Thyroid gland (tissue), 4 donors: Measurements from ENCODE around the gene DFFB. TPM values are rescaled to one million over a fixed set of nuclear protein-coding genes. Genes with fewer than 3 reads are reported as not detected.
A peak's percentile ranks its signal among the peaks of the same experiment; 100 is the strongest.

Source experiments
- DNase-seq, 2 donors: peaks; one replicate each; pipeline ENCODE4 v3.0.0-alpha.2; 2019
- H3K27ac ChIP-seq, 3 donors: fragments of 200-600 bp; sonication (generic); 1 replicate in 2 of 3; 2 replicates in 1 of 3; pipeline ENCODE4 v1.5.1; 2016 to 2019; ENCODE audit warnings: mild to moderate bottlenecking in 1 of 3, moderate library complexity in 1 of 3
- H3K27me3 ChIP-seq: fragments of 200-600 bp; sonication (generic); one replicate; pipeline ENCODE4 v1.5.1; 2019
- H3K36me3 ChIP-seq, 2 donors: fragments of 200-600 bp; sonication (generic); one replicate each; pipeline ENCODE4 v1.5.1; 2016 to 2019
- H3K4me1 ChIP-seq, 2 donors: fragments of 200-600 bp; sonication (generic); one replicate each; pipeline ENCODE4 v1.5.1; 2017 to 2019
- H3K4me3 ChIP-seq, 3 donors: fragments of 200-600 bp; sonication (generic); replicated peaks in 1 of 3; 1 replicate in 2 of 3; 2 replicates in 1 of 3; pipeline ENCODE4 v1.5.1; 2016; ENCODE audit warnings: mild to moderate bottlenecking in 1 of 3
- H3K9me3 ChIP-seq: fragments of 200-600 bp; sonication (generic); one replicate; pipeline ENCODE4 v1.5.1; 2017
- POLR2A ChIP-seq, 2 donors: fragments of 450-650 bp; IDR thresholded peaks; one replicate each; pipeline ENCODE4 v1.6.1; 2017; ENCODE audit warnings: antibody characterized with exemption in 2 of 2, mild to moderate bottlenecking in 2 of 2, moderate library complexity in 1 of 2
- WGBS, 2 donors: methylation state at CpG; one replicate each; pipeline ENCODE4 v1.1.5; 2017; 5-methylcytosine and 5-hydroxymethylcytosine counted together
- intact Hi-C: fragments of 100-400 bp; cut with DNase I; formaldehyde crosslinking; loops from one replicate; pipeline ENCODE4 v1.15.1; 2023
- total RNA-seq, 4 donors: library from RNA; depleted of rRNA; stranded (reverse); fragments of >200 nt; gene quantifications; one replicate each; pipeline ENCODE4 v1.2.3, GENCODE V29; 2016
- TF ChIP-seq, protein P1 (sequence below), 6 experiments: fragments of 200-600 bp in 3 of 6; fragments of 450-650 bp in 3 of 6; sonication (generic) in 3 of 6; IDR thresholded peaks; one replicate each; pipeline ENCODE4 v1.5.1; 2016 to 2019; ENCODE audit warnings: antibody characterized with exemption in 6 of 6, mild to moderate bottlenecking in 2 of 6, inconsistent platforms in 1 of 6, moderate library complexity in 1 of 6

The DFFB gene
- total RNA-seq, 4 donors from 2014 or later = 5.1 to 8.6 (median 6.8) TPM

DNA sequence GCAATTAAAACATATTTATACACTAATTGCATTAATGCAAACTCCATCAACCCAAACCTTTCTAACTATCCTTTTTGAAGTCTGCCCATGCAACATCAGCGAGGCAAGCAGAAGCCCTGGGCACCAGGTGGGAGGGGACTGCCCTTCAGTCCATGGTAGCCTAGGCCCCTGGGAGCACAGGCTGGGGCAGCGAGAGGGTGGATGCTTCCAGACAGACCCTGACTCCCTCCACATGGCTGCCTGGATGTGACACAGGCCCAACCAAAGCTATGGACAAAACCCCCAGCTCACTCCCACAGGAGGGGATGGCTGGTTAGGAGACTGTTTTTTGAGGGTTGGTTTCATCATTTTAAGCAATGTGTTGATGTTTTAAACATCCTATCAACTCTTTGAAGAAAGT, 43.2 kb upstream of the DFFB start:
- WGBS, 2 donors = 92 to 100% methylated on average over 2 of the region's 2 CpGs
- Histone ChIP-seq H3K4me3 (no peak overlapping the region), H3K4me1 (no peaks in the 10 kb centered on the region), H3K36me3 (peaks cover 14 to 19% of the 10 kb centered on the region in 2 donors), H3K27ac (no peak overlapping the region), H3K27me3 (no peaks in the 10 kb centered on the region), H3K9me3 (no peaks in the 10 kb centered on the region)
- DNase-seq = no peak
- TF ChIP-seq POLR2A (IDR thresholded peaks at IDR 0.05) = no peak
- TF ChIP-seq, protein P1, sequence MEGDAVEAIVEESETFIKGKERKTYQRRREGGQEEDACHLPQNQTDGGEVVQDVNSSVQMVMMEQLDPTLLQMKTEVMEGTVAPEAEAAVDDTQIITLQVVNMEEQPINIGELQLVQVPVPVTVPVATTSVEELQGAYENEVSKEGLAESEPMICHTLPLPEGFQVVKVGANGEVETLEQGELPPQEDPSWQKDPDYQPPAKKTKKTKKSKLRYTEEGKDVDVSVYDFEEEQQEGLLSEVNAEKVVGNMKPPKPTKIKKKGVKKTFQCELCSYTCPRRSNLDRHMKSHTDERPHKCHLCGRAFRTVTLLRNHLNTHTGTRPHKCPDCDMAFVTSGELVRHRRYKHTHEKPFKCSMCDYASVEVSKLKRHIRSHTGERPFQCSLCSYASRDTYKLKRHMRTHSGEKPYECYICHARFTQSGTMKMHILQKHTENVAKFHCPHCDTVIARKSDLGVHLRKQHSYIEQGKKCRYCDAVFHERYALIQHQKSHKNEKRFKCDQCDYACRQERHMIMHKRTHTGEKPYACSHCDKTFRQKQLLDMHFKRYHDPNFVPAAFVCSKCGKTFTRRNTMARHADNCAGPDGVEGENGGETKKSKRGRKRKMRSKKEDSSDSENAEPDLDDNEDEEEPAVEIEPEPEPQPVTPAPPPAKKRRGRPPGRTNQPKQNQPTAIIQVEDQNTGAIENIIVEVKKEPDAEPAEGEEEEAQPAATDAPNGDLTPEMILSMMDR (IDR thresholded peaks at IDR 0.05) = no peak
- intact Hi-C loops = no loop called here

- WGBS, 2 donors = 90 to 91% methylated on average over 42 of the region's 42 CpGs
- peak in 1 of 2 donors; percentile 17 for DNase-seq
- intact Hi-C loops = no loop called here
- Histone ChIP-seq H3K4me1 (no peaks in the 10 kb centered on the region), H3K27me3 (no peaks in the 10 kb centered on the region), H3K36me3 (peaks cover 14 to 28% of the 10 kb centered on the region in 2 donors), H3K4me3 (no peak overlapping the region), H3K27ac (no peak overlapping the region), H3K9me3 (no peaks in the 10 kb centered on the region)
- TF ChIP-seq, protein P1 (IDR thresholded peaks at IDR 0.05) = no peak
- no peak for TF ChIP-seq POLR2A (IDR thresholded peaks at IDR 0.05)
Observed at GRCh38 chr1:3814771-3815561, 42.3 kb upstream of the DFFB start.

DNA sequence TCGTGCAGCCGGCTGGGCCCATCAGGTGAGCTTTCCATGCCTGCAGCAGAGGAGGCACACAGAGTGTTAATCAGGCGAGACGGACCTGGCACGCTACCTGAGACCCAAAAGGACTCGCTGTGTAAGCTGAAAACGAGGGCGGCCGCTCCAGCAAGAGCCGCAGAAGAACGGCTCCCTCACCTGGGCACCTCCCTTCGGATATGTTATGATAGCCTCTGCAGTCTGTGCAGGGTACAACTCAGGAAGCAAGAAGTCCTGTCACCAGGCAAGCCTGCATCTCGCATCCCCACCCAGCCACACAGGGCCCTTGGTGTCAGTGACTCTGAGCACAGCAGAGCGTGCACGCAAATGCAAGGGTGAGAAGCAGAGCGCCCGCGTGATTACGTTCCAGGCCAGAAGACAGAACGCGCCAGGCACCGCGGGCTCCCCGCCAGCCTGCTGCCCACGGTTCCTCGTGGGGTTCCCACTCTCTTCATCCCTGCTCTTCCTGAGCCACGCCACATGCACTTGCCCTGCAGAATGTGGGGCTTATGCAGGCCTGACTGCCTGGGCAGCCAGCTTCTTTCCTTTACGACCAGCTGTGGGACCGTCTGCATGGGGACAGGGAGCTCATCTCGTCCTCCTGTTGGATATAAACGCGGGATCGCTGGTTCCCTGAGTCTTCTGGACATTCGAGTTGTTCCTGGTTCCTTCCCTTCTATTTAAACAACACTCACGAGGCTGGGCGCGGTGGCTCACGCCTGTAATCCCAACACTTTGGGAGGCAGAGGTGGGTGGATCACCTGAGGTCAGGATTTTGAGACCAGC, 40.7 kb upstream of the DFFB start:
- H3K27ac ChIP-seq = no peak overlapping the region
- peak; percentile 49 to 55 for DNase-seq
- WGBS, 2 donors = 86 to 89% methylated on average over 38 of the region's 38 CpGs
- intact Hi-C loops = no loop called here
- H3K9me3 ChIP-seq = no peaks in the 10 kb centered on the region
- H3K27me3 ChIP-seq = no peaks in the 10 kb centered on the region
- no peak for TF ChIP-seq POLR2A (IDR thresholded peaks at IDR 0.05)
- TF ChIP-seq, protein P1 (IDR thresholded peaks at IDR 0.05) = no peak
- no peak overlapping the region for H3K4me3 ChIP-seq
- no peaks in the 10 kb centered on the region for H3K4me1 ChIP-seq
- peaks cover 14 to 33% of the 10 kb centered on the region in 2 donors for H3K36me3 ChIP-seq

DNA sequence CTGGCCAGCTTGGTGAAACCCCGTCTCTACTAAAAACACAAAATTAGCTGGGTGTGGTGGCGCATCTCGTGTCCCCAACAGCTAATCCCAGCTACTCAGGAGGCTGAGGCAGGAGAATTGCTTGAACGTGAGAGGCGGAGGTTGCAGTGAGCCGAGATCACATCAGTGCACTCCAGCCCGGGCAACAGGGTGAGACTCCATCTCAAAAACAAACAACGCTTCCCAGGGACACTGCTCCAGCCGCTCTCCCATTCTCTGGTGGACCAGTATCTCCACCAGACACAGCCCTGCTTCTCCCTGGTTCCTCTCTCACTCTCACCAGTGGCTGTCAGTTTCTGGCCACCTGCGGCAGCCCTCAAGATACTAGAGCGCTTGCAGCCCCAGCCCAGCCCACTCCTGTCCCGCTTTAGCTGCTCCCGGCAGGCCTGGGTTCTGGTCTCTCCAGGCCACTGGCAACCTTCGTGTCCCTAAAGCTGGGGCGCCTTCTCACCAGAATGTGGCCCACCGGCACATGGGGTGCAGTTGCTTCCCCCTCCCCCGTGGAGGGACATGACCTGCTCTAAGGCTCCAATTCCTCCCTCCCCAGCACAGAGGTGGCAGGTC, 40.0 kb upstream of the DFFB start:
- no peak for DNase-seq
- 90 to 94% methylated on average over 16 of the region's 17 CpGs for WGBS, 2 donors
- no peak overlapping the region for H3K4me3 ChIP-seq
- no peaks in the 10 kb centered on the region for H3K9me3 ChIP-seq
- intact Hi-C loops = no loop called here
- peaks cover 17 to 33% of the 10 kb centered on the region in 2 donors for H3K36me3 ChIP-seq
- TF ChIP-seq, protein P1 (IDR thresholded peaks at IDR 0.05) = no peak
- no peak for TF ChIP-seq POLR2A (IDR thresholded peaks at IDR 0.05)
- H3K4me1 ChIP-seq = no peaks in the 10 kb centered on the region
- no peaks in the 10 kb centered on the region for H3K27me3 ChIP-seq
- no peak overlapping the region for H3K27ac ChIP-seq
